ENCODE data around the gene CATSPERD. TPM values are rescaled to one million over a fixed set of nuclear protein-coding genes. Genes with fewer than 3 reads are reported as not detected.

The CATSPERD gene
- total RNA-seq, 1 experiment from 2014 or later: not detected

GRCh38 chr19:5786593-5787408 lies 66.4 kb downstream of the CATSPERD start:
- no peak overlapping the region for H3K4me2 ChIP-seq
- no peak overlapping the region for H3K4me3 ChIP-seq
- no peak overlapping the region for H3K27ac ChIP-seq
- H3K36me3 ChIP-seq (ENCODE audit: low read depth): no peaks in the 10 kb centered on the region
- no peaks in the 10 kb centered on the region for H3K9me2 ChIP-seq (ENCODE audit: insufficient read depth)
- intact Hi-C loops (cut with micrococcal nuclease; ENCODE audit: unreplicated experiment): no loop called here
- no peaks in the 10 kb centered on the region for H3K4me1 ChIP-seq (replicated peaks; ENCODE audit: insufficient read depth)
- TF ChIP-seq EZH2 (IDR thresholded peaks at IDR 0.05; ENCODE audit: low read depth): no peak
- TF ChIP-seq, protein P1, sequence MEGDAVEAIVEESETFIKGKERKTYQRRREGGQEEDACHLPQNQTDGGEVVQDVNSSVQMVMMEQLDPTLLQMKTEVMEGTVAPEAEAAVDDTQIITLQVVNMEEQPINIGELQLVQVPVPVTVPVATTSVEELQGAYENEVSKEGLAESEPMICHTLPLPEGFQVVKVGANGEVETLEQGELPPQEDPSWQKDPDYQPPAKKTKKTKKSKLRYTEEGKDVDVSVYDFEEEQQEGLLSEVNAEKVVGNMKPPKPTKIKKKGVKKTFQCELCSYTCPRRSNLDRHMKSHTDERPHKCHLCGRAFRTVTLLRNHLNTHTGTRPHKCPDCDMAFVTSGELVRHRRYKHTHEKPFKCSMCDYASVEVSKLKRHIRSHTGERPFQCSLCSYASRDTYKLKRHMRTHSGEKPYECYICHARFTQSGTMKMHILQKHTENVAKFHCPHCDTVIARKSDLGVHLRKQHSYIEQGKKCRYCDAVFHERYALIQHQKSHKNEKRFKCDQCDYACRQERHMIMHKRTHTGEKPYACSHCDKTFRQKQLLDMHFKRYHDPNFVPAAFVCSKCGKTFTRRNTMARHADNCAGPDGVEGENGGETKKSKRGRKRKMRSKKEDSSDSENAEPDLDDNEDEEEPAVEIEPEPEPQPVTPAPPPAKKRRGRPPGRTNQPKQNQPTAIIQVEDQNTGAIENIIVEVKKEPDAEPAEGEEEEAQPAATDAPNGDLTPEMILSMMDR (conservative IDR thresholded peaks at IDR 0.05): no peak
- ChIA-PET POLR2A (ENCODE audit: unreplicated experiment) (no interaction called here), CTCF (no interaction called here)
- no peaks in the 10 kb centered on the region; the same call in 1 of the 2 replicates for H3F3A ChIP-seq (ENCODE audit: insufficient read depth, low read depth)
- no peaks in the 10 kb centered on the region for H3K9me3 ChIP-seq (ENCODE audit: insufficient read depth, low read depth)
- H2AFZ ChIP-seq: no peak overlapping the region
- H4K20me1 ChIP-seq (ENCODE audit: insufficient read depth): 0 out of 2 replicates have a peak, but pooled peaks cover 6% of the 10 kb centered on the region
- no TSS peak for BruUV-seq (replicated peaks)
- H3K27me3 ChIP-seq (ENCODE audit: insufficient read depth, low read depth): no peaks in the 10 kb centered on the region
- DNase-seq: no peak
- H3K79me2 ChIP-seq (ENCODE audit: low read depth): peaks cover 10% of the 10 kb centered on the region

DNA sequence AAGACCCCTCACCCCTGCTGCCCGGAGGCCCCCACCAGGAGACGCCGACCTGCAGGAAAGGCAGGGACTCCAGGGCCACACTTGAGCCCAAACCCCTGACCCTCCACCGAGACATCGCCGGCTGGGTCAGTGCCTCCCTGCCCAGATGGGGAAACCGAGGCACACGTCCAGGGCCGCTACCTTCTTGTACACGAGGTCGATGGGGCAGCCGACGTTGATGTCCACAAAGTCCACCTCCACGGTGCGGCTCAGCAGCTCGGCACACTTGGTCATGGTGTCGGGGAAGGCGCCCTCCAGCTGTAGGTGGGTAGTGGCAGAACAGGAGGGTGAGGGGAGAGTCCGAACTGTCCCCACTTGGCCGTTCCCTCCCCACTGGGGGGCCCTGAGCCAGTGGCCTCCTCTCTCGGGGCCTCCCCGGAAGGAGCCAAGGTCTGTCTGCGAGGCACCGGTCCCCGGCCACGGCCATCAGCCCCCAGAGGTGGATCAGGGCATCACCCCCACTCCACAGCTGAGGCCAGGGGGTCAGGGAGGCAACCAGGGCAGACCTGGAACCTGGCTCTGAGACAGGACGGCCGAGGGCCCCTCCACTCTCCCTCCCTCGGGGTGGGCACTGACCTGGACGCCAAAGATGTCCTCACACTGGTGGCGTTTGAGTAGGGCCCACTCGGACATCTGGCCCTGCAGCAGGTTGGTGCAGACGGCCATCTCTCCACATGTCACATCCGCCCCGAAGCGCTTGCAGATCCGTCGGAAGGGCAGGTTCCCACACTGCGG lies 67.2 kb downstream of the CATSPERD start:
- Histone ChIP-seq H4K20me1 (ENCODE audit: insufficient read depth) (0 out of 2 replicates have a peak, but pooled peaks cover 6% of the 10 kb centered on the region), H3K27me3 (ENCODE audit: insufficient read depth, low read depth) (no peaks in the 10 kb centered on the region), H3F3A (ENCODE audit: insufficient read depth, low read depth) (no peaks in the 10 kb centered on the region; the same call in 1 of the 2 replicates), H3K4me3 (no peak overlapping the region), H3K27ac (no peak overlapping the region), H3K9me3 (ENCODE audit: insufficient read depth, low read depth) (no peaks in the 10 kb centered on the region), H3K79me2 (ENCODE audit: low read depth) (peaks cover 10% of the 10 kb centered on the region), H3K9me2 (ENCODE audit: insufficient read depth) (no peaks in the 10 kb centered on the region), H2AFZ (no peak overlapping the region), H3K4me1 (replicated peaks; ENCODE audit: insufficient read depth) (no peaks in the 10 kb centered on the region), H3K36me3 (ENCODE audit: low read depth) (no peaks in the 10 kb centered on the region), H3K4me2 (no peak overlapping the region)
- no TSS peak for BruUV-seq (replicated peaks)
- ChIA-PET POLR2A (ENCODE audit: unreplicated experiment) (no interaction called here), CTCF (no interaction called here)
- no peak for DNase-seq
- TF ChIP-seq, protein P1 (conservative IDR thresholded peaks at IDR 0.05): no peak
- no peak for TF ChIP-seq EZH2 (IDR thresholded peaks at IDR 0.05; ENCODE audit: low read depth)
- intact Hi-C loops (cut with micrococcal nuclease; ENCODE audit: unreplicated experiment): no loop called here

DNA sequence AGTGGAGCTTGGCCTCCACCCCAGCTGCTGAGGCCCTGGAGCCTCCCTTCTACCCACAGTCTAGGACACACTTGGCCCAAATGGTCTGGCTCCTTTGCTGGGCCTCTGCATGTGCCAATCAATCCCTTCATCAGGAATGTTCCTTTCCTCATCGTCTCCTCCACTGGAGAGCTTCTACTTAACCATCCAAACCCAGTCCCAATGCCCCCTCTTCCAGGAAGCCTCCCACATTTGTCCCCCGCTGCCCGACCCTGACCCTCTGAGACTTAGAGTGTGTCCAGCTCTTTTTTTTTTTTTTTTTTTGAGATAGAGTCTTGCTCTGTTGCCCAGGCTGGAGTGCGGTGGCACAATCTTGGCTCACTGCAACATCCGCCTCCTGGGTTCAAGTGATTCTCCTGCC lies 68.0 kb downstream of the CATSPERD start:
- Histone ChIP-seq H4K20me1 (ENCODE audit: insufficient read depth) (0 out of 2 replicates have a peak, but pooled peaks cover 6% of the 10 kb centered on the region), H3K9me3 (ENCODE audit: insufficient read depth, low read depth) (no peaks in the 10 kb centered on the region), H3K36me3 (ENCODE audit: low read depth) (no peaks in the 10 kb centered on the region), H3K27me3 (ENCODE audit: insufficient read depth, low read depth) (no peaks in the 10 kb centered on the region), H3K4me1 (replicated peaks; ENCODE audit: insufficient read depth) (no peaks in the 10 kb centered on the region), H3K4me2 (no peak overlapping the region), H3K4me3 (no peak overlapping the region), H3K27ac (no peak overlapping the region), H3K9me2 (ENCODE audit: insufficient read depth) (no peaks in the 10 kb centered on the region), H3F3A (ENCODE audit: insufficient read depth, low read depth) (peaks cover 3% of the 10 kb centered on the region; the same call in 1 of the 2 replicates), H2AFZ (no peak overlapping the region), H3K79me2 (ENCODE audit: low read depth) (peaks cover 10% of the 10 kb centered on the region)
- no TSS peak for BruUV-seq (replicated peaks)
- CTCF ChIA-PET: interaction anchor here (0.6 kb wide), 1 partner anchor 42 kb away, joined by 9 read pairs; no protein-coding TSS in a partner anchor
- POLR2A ChIA-PET (ENCODE audit: unreplicated experiment): no interaction called here
- intact Hi-C loops (cut with micrococcal nuclease; ENCODE audit: unreplicated experiment): no loop called here
- TF ChIP-seq EZH2 (IDR thresholded peaks at IDR 0.05; ENCODE audit: low read depth): no peak
- TF ChIP-seq, protein P1 (conservative IDR thresholded peaks at IDR 0.05): no peak
- DNase-seq: no peak
